Measurements from ENCODE around the gene DDX5.
A peak's percentile ranks its signal among the peaks of the same experiment; 100 is the strongest.

The DDX5 gene

DNA sequence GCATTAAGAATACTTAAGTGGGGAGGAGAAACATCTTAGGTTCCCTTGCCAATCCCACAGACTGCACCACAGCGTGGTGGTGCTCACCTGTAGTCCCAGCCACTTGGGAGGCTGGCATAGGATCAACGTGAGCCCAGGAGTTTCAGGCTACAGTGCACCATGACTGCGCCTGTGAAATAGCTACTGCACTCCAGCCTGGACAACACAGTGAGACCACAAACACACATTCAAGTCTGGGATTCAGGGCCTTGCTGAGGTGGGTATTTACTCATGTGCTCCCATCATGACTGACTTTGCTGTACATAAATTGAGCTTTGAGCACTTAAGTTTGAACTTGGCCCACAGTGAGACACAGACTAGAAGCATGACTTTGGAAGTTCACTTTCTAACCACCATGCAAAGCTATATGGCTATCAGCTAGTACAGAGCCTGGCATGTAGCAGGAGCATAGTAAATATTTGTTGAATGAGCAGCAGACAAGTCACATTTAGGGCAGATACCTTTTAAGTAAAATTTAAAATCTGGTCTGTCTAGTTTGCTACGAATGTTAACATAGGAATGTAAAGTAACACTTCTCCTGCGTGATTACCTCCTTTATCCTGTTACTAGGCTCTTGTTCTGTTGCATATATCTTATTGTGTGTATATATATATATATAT, 34.2 kb upstream of the DDX5 start:
- TF ChIP-seq, protein P1, sequence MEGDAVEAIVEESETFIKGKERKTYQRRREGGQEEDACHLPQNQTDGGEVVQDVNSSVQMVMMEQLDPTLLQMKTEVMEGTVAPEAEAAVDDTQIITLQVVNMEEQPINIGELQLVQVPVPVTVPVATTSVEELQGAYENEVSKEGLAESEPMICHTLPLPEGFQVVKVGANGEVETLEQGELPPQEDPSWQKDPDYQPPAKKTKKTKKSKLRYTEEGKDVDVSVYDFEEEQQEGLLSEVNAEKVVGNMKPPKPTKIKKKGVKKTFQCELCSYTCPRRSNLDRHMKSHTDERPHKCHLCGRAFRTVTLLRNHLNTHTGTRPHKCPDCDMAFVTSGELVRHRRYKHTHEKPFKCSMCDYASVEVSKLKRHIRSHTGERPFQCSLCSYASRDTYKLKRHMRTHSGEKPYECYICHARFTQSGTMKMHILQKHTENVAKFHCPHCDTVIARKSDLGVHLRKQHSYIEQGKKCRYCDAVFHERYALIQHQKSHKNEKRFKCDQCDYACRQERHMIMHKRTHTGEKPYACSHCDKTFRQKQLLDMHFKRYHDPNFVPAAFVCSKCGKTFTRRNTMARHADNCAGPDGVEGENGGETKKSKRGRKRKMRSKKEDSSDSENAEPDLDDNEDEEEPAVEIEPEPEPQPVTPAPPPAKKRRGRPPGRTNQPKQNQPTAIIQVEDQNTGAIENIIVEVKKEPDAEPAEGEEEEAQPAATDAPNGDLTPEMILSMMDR (IDR thresholded peaks at IDR 0.05; ENCODE audit: insufficient read depth, missing control alignments), result no peak
- DNase-seq (ENCODE audit: insufficient read length, low spot score) (no peak), FAIRE-seq (no peak)

DNA sequence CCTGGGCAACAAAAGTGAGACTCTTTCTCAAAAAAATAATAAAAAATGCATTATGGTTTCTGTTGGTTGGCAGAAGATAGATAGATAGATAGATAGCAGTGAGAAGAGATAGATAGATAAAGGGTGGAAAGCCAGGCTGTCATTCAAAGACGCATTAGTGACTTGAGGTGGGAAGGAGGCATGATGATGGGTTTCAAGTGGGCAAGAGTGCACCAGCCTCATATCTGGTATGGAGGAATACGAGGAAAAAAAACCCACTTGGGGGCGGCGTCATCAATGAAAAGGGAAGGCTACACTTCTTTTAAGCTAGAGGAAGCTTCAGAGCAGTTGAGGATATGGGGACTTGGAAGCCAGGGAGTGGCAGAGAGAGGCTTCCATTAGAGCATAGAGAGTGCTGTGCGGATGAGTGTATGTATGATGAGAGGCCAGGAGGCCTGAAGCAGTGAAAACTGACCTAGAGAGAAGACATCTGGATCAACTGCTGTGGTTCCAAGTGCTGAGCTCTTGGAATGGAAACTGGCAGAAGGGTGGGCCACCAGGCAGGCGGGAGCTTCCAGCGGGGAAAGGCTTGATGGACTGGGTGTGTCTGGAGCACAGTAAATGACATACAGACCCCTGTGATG, 32.5 kb upstream of the DDX5 start:
- TF ChIP-seq, protein P1 (IDR thresholded peaks at IDR 0.05; ENCODE audit: insufficient read depth, missing control alignments), result no peak
- FAIRE-seq, result no peak
- no peak for DNase-seq (ENCODE audit: insufficient read length, low spot score)

DNA sequence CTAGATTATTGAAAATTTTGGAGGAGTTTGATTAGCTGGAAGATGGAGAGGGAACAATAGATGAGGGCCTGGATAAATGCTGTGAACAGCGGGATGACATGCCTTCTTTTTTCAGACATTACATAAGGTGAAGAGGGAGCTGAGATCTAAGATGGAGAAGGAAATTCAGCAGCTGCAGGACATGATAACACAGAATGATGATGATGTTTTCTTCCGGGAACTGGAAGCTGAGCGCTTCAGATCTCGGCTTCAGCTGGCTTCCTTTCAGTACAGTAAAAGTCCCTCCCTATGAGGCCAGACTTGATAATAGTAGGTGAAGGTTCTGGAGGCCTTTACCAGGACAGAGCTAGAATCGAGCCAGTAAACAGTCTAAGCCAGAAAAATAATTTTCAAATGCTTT, 31.4 kb upstream of the DDX5 start:
- DNase-seq (ENCODE audit: insufficient read length, low spot score) (no peak), FAIRE-seq (no peak)
- TF ChIP-seq, protein P1 (IDR thresholded peaks at IDR 0.05; ENCODE audit: insufficient read depth, missing control alignments), result no peak

DNA sequence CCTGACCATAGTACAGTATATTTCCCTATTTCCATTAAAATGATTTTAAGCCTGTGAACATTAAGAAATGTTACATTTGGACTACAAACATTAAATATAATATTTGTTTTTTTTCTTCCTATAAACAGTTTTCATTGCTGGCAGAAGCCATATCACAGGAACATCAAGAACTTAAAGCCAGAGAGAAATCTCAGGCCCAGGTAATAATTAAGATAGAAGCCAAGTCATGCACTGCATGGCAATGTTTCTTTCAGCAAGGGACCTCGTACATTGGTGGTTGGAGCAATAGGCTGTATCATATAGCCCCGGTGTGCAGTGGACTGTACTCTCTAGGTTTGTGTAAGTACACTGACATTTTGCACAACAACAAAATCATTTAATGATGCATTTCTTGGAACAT, 30.8 kb upstream of the DDX5 start:
- no peak for DNase-seq (ENCODE audit: insufficient read length, low spot score)
- no peak for FAIRE-seq
- TF ChIP-seq, protein P1 (IDR thresholded peaks at IDR 0.05; ENCODE audit: insufficient read depth, missing control alignments), result no peak

DNA sequence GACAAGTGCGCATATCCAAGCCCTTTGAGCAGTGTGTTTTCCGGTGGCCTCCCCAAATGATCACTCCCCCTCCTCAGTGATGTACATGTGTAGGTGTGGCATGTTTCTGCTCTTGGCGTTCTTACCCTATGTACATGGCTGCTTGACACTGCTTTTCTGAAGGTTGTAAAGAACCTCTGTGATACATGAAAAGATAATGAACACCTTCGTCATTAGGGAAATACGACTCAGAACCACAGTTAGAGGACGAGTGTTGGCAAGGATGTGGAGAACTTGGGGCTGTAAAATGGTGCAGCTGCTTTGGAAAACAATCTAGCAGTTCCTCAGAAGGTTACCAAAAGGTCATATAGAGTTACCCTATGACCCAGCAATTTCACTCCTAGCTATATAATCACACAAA, 29.3 kb upstream of the DDX5 start:
- TF ChIP-seq, protein P1 (IDR thresholded peaks at IDR 0.05; ENCODE audit: insufficient read depth, missing control alignments), result no peak
- DNase-seq (ENCODE audit: insufficient read length, low spot score), result no peak
- no peak for FAIRE-seq

DNA sequence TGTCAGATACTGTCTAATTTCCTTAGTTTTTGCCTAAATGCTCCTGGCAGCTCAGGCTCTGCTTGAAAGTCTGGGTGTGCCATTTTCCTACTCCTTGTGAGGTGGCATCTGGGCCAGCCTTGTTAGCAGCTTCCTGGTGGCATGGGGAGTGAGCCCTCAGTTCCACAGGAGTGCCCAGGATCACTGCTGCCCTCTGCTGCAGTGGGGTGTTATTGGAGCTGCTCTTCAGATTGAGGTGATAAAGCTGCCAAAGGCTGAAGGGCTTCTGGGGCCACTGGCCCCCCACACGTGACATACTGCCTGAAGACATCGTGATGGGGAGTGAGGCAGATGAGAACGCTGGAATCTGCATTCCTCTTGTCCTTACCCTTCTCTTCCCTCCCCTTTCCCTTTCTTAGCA, 28.1 kb upstream of the DDX5 start:
- TF ChIP-seq, protein P1 (IDR thresholded peaks at IDR 0.05; ENCODE audit: insufficient read depth, missing control alignments), result peak; percentile 18
- DNase-seq (ENCODE audit: insufficient read length, low spot score) (no peak), FAIRE-seq (no peak)

DNA sequence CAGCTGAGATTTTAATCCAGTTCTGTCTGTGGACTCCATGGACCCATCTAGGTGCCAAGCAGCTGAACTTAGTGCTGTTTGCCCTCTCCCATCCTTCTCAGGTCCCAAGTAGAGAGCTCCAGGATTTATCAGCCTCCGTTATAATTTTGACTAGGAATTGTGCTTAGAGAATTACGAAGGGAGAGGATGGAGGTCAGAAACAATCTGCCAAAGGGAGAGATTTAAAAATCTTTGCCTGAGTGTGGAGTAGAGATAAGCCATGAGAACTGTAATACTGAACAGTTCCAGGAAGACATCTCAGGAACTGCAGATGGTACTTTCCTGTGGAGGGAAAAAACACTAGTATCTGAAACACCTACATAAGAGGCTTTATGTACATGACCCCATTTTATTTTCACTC, 27.7 kb upstream of the DDX5 start:
- DNase-seq (ENCODE audit: insufficient read length, low spot score) (no peak), FAIRE-seq (no peak)
- TF ChIP-seq, protein P1 (IDR thresholded peaks at IDR 0.05; ENCODE audit: insufficient read depth, missing control alignments), result no peak

All from D721Med (cell line).